CD4-positive, alpha-beta T cell treated with Interleukin-12 subunit alpha and Interleukin-12 subunit beta, for 1 hour (primary cell): ENCODE results near the gene RPS6KA1.
"Not testable (repeated sequence)": the region's sequence is repeated elsewhere in the genome, so short reads cannot be mapped to it uniquely, and the experiment has no call there.

Experiments used
- DNase-seq: peaks from one replicate; pipeline ENCODE4 v3.0.0-alpha.2; 2020

The RPS6KA1 gene

DNA sequence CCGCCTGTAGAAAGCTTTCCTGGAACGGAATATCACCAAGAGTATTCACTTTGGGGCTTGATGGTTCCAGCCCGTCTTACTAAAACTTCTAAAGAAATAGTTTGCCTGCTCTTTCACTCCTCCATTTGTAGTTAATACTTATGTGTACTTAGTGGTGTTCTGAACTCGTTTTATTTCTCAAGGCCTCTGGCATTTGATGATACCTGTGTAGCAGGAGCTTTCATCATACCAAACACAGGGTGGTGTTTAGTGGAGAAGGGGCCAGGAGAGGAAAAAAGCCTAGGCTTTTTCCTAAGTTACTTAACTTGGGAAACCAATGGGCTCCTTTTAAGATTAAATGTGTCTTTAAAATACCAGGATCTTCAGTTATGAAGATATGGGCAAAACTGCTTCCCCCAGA is 74.3 kb downstream of the RPS6KA1 start:
- no peak for DNase-seq

DNA sequence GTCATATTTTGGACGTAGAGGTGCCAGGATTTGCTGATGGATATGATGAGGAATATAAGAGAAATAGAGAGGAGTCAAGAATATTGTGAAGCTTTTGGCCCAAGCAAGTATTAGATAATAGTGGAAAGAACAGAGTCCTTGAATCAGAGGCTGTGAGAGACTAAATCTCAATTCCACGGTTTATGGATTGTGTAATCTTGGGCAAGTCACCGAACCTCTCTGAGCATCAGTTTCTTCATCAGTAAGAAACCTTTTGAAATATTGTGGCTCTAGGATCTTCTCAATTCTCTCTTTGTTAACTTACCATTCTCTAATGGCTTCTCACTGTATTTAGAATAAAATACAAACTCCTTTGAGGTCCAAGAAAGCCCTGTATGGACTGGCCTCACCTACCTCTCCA is 77.6 kb downstream of the RPS6KA1 start:
- no peak for DNase-seq

DNA sequence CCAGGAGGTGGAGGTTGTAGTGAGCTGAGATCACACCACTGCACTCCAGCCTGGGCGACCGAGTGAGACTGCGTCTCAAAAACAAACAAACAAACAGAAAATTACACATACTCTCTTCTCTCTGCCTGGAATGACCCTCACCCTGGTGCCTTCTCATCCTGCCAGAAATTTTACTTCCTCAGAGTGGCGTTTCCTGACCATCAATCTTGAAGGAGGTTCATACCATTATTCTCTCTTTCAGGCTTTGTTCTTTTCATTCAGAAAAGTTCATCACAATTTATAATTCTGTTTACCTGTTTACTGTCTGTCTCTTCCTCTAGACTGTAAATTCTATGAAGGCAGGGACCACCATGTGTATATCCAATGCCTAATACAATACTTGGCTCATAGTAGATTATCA is 79.3 kb downstream of the RPS6KA1 start:
- no peak for DNase-seq

DNA sequence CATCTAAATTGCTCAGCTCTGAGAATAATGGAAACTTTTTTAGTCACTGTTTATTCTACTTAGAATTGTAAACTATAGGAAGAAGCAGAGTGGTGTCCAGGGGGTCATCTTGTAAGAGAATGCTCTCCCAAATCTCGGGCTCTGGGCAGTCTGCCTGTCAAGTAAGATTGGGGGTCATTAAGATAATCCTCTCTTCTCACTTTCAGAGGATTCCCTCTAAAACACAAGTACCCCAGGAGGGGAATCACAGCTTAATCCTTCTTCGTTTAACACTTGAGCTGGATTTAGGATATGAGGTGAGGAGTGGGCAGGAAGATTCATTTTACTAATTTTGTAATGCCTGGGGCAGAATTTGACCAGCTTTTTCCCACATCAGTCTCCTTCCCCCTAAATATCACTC is 81.2 kb downstream of the RPS6KA1 start:
- no peak for DNase-seq

DNA sequence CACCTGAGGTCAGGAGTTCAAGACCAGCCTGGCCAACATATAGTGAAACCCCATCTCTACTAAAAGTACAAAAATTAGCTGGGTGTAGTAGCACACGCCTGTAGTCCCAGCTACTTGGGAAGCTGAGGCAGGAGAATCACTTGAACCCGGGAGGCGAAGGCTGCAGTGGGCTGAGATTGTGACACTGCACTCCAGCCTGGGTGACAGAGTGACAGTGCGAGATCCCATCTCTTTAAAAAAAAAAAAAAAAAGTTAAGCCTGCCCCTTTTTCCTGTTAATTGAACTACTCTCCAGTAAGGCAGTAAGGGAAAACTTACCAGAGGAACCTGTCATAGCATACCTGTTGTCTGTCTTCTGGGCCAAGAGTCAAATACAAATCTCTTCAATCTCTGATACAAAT is 83.1 kb downstream of the RPS6KA1 start:
- not testable (repeated sequence) for DNase-seq

DNA sequence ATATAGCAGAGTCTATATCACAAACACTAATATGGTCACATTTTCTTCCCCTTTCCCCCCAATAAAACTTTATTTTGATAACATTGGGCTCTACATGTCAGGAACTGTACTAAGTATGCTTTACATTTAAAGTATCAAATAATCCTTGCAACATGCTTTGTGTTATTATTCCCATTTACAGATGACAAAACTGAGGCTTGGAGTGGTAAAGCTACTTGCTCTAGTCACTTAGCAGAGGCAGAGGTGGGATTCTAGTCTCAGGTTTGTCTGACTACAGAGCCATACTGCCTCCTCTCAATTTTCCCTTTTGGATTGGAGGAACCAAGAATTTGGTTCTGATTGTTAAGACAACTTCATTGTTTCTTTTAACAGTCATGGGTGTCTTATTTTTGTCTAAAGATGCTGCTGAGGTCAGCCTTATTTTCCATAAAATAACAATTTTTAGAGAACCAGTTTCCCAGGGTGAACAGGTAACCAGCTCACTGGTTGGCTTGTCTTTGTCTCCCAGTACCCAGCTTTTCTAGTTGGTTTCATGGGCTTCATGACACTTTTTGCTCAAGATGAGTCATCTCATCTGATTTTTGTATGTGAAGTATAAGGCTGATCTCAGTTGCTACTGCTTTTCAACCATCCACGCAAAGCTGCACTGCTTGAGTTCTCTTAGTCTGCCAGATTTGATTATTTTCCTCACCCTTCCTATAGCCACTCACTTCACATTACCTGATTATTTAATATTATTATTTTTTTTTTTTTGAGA is 85.3 kb downstream of the RPS6KA1 start:
- no peak for DNase-seq

DNA sequence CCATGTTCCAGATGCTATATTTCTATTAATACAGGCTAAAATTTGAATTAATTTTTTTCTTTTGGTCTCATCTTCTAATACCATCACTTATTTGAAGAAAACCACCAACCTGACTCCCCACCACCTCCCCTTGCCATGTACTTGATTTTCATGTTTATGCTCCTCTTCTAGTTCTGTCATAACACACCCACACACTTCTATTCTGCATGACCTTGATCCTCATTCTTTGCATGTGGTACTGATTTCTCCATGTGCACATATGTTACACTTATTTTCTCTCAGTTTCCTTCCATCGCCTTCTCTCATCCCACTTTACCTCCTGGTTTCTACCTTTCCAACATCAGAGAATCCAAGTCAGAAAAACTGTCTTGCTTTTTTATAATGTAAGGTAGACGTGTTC is 87.3 kb downstream of the RPS6KA1 start:
- no peak for DNase-seq

DNA sequence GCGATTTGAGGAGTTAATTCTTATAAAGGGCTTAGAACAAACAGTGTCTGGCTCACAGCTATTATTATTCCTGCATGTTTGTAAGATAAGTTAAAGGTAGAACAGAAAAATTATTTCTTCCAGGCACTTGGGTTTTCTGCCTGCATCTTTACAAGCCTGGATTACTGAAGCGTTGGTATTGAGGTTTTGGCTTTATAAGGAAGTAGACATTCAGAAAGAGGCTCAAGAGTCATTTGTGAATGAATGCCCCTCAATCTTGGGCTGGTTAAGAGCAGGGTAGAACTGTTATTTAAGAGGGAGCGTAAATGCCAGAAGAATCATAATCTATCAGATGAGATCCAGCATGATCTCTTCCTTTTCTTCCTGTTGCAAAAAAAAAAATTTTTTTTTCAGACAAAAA is 89.0 kb downstream of the RPS6KA1 start:
- no peak for DNase-seq
